Dermis blood vessel endothelial cell (primary cell): ENCODE measurements around the gene INF2. TPM values are rescaled to one million over a fixed set of nuclear protein-coding genes. Genes with fewer than 3 reads are reported as not detected.
"Not testable (repeated sequence)": the region's sequence is repeated elsewhere in the genome, so short reads cannot be mapped to it uniquely, and the experiment has no call there.

Experiments used
- DNase-seq: peaks from one replicate; pipeline ENCODE4 v3.0.0; 2010
- total RNA-seq: library from RNA; depleted of rRNA; stranded (reverse); fragments of >200 nt; gene quantifications from 2 replicates; pipeline ENCODE4 v1.2.3, GENCODE V29; 2014

Gene INF2
- total RNA-seq, 1 donor from 2014 or later = 53.6 TPM

DNA sequence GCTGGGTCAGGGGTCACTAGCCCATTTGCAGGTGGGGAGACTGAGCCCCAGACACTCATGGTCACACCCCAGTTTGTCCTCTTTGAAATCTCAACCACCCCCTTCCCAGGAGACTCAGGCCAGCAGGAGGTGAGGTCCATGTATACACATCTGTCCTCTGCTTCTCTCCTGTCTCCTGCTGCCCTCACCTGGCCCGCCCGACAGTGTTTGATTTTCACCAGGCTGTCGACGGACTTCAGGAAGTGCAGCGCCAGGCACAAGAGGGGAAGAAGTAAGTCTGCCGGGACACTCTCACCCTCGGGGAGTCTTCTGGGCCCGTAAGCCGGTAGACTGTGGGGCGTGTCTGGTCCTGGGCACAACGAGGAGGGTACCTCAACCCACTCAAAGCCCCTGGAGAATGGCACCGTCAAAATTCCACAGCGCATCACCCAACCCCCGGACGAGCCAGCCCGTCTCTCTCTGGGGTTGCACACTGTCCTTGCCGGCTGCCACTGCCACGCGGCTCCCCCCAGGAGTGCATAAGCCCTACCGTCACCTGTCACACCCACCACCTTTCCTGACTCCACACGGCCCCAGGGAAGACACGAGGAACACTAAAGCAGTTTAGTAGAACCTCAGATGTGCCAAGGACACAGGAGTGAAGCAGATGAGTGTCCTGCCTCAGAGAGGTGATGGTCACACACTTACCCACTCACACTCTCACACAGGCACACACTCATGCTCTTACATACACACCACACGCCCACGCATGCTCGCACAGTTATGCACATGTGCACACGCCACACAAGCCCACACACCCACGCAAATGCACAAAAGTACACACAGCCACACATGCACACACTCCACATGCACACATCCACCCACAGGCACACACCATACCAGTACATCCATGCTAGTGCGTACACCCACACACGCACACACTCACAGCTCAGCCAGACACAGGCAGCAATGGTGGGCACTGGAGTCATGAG is 50.4 kb downstream of the INF2 start:
- no peak for DNase-seq

DNA sequence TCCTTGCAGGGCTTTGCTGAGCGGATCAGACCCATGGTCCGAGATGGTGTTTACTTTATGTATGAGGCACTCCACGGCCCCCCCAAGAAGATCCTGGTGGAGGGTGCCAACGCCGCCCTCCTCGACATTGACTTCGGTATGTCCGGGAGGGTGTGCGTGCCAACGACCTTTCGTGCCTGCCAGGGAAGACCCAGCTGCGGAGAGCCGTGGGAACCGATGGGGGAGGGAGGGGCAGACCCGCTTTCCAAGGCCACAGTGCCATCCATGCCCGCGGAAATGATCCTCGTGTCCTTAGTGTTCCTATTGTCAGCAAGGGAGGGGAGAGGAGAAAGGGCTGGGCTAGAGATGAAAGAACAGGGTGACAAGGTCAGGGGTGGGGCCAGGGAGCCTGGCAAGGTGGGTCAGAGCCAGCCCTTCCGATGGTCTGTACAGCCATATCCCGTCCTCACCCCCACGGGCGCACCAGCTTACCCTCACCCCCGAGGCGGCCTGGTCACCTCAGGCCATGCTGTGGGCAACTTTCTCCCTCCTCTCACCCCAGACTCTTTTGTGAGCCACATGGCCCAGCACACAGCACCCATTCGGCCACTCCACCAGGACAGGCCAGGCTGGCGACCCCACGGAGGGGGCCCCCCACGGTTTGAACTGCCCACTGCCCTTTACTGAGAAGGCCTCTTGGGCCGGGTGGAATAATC is 51.8 kb downstream of the INF2 start:
- DNase-seq = no peak

DNA sequence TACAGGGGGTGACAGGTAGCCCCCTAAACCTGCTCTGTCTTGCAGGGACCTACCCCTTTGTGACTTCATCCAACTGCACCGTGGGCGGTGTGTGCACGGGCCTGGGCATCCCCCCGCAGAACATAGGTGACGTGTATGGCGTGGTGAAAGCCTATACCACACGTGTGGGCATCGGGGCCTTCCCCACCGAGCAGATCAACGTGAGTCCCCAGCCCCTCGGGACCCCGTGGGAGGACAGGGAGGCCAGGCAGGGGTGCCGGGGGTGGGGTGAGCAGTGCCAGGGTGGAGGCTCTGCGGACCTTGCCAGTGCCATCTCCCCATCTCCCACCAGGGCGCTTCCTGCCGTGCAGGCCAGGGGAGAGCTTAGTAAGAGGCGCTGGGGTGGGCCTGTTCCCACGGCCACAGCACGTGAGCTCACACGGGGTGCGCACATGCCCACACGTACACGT is 52.4 kb downstream of the INF2 start:
- no peak for DNase-seq

DNA sequence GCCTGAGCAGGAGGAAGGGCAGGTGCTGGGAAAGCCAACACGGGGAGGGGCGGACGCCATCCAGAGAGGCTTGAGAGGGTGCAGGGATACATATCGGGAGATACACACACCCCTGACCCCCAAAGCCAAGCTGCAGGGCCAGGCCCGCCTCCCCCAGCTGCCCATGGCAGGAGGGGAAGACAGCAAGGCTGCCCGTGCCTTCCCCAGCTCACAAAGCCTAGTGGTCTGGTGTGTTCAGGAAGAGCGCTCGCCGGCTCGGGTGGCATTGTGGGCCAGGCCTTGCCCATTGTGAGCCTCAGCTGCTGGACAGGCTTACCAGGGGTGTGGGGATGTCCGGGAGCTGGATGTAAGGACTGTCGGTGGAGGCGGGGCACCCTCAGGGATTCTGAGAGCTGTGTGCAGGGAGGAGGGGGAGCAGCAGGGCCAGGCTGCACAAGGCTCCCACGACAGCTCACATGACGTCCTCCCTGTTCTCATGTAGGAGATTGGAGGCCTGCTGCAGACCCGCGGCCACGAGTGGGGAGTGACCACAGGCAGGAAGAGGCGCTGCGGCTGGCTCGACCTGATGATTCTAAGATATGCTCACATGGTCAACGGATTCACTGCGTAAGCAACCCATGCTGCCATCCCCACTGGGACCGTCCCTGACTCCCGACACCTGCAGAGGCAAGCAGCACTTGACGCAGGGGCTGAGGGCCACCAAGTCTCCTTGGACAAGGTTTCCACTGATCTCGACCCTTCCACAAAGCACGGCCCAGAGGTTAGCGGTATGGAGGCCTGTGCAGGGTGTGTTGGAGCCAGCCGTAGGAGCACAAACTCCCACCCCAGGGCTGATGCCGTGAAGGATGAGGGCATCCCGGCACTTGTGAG is 53.4 kb downstream of the INF2 start:
- DNase-seq = no peak

DNA sequence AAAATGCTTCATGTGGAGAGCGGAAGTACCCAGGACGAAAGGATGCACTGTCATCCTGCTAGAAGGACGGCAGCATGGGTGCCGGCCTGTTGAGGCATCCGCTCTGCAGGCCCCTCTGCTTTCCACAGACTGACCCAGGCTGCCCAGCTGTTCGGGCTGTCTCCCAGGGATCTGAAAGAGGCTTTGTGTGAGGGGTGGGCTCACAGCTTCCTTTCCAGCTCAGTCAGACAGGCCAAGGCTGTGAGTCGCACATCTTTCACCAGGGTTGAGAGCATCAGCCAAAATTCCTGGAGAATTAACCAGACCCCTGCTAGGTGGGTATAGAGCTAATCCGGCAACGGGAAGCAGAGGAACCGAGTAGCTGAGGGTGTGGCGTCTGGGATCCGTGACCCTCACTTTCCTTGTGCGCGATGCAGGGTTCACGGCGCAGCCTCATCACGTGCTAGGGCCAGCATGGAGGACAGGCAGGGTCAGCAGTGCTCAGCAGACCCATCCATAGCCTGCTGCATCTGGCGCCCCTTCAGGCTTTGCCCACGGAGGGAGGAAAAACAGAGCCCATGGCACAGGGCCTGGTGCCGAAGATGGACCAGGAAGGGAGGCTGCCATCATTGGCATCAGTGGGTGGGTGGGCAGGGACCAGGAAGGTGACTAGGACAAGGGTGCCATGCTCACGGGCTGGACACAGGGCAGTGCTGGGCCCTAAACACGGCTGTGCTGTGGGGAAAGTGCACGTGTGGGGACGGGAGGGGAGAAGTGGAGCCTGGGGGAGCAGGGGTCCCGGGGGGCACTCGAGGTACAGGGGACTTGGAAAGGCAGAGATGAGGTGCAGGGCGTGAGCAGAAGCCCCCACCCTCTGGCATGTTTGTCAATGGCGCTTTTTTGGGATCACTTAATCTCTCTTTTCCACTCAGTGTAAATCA is 54.3 kb downstream of the INF2 start:
- no peak for DNase-seq

DNA sequence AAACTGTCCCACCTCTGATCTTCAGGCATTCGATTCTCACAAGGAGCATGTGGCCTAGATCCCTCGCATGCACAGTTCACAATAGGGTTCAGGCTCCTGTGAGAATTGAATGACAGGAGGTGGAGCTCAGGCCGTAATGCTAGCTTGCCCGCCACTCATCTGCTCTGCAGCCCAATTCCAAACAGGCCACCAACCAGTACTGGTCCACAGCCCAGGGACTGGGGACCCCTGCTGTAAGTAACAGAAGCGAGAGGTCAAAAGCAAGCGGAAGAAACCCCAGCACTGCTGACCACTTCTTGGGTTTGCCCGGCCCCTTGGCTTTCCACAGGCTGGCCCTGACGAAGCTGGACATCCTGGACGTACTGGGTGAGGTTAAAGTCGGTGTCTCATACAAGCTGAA is 55.1 kb downstream of the INF2 start:
- DNase-seq = no peak

DNA sequence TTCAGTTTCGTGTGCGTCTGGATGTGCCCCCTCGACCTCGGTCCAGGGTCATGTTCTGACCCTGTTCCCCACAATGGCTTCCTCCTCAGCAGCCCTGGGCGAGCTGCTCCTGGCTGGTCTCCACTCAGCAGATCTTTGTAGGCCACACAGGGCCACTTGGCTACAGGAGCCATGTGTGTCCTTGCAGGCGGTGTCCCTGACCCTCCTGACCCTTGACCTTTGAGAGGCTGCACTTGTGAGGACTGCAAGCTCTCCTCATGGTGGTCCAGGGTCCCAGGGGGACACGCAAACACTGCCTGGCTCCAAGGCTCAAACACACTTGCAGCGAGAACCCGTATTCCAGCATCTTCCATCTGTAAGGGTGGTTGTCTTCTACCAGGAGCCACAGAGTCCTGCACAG is 56.0 kb downstream of the INF2 start:
- DNase-seq = no peak

DNA sequence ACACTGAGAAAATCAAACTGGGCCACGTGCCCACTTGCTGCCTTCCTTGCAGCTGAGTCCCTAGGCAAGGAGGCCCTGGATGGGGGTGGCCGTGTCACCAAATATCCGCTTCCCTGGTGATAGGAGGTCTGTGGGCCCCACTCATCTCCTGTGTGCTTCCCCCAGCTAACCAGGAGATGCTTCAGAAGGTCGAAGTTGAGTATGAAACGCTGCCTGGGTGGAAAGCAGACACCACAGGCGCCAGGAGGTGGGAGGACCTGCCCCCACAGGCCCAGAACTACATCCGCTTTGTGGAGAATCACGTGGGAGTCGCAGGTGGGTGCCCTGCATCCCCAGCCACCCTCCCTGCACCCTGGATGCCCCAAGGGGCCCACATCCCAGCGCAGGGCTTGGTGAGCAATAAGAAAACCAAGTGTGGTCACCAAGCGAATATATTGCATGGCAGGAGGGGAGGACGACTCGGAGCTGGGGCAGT is 56.7 kb downstream of the INF2 start:
- DNase-seq = no peak

DNA sequence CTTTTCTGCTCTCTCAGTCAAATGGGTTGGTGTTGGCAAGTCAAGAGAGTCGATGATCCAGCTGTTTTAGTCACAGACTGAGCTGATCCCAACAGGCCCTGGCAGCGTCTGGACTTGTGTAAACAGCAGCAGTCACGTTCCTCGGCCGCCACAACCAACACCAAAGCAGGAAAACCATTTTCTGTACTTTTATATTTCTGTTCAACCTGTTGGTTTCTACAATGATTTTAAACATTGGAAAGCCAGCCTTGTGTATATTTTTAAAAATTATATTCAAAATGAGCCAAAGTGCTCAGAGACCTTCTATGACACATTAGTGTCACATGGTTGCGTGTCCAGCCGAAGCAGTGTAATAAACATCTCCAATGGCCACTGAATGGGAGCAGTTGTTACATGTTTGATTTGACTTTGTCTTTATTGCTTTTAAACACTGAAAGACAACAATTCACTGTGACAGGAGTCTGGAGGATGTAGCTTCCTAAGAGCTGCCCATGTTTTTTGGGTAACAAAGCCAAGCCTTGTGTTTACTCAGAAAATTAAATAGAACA is 57.6 kb downstream of the INF2 start:
- DNase-seq = no peak

DNA sequence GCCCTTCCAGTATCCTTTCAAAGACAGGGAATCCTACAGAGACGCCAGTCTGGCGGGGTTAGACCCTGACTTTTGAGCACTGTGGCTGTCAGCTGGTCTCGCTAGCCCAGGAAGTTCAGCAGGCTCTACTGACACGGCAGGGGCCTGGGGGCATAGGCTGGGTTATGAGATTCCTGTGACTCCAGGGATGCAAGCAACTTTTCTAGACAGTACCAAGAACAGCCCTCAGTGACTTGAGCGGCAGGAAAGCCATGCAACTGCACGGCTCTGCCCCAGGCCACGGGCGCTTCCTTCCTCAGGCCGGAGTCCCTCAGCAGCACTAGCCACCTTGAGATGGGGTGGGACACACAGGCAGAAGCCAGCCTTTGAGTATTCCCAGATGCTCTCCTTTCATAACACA is 58.5 kb downstream of the INF2 start:
- no peak for DNase-seq

DNA sequence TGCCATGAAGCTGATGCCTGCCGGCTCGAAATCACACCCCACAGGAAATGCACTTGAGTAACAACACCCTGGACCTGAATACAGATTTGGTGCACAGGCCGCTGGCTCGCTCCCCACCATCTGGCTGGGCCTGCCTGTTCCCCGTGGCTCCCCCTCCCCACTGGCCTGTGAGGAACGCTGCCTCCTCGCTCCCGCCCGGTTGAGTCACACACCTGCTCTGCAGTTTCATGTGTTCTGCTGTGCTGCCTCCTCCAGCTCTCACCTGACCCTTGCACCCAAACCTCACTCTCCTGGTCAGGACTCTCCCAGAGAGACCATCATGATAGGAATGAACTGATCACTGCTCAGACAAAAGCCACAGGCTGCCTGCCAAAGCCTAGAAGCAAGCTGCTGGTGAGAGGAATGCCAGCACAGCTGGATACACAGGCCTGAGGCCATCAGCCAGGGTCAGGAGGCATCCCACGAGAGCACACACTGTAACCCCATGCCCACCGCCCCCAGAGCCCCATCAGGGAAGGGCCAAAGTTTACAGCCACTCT is 59.8 kb downstream of the INF2 start:
- no peak for DNase-seq

DNA sequence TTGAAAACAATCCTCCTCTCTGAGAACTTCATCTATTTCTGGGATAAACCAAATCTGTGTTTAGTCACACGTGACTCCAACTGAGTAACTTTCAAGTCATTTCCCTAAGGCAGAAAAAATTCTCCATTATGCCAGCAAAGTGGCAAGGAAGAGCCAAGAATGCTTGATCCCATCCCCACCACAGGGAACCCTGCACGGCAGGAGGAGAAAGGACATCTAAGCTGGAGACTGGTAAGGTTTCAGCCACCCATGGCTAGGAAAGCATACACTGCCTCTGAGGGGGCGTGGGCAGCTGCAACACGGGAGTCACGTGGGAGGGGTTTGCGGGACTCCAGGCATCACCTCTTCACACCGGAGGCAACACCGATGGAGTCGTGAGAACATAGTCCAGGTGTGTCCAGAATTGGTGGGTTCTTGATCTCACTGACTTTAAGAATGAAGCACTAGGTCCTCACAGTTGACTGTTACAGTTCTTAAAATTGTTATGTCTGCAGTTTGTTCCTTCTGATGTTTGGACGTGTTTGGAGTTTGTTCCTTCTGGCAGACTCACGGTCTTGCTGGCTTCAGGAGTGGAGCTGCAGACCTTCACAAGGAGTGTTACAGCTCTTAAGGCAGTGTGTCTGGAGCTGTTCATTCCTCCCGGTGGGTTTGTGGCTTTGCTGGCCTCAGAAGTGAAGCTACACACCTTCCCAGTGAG is 60.8 kb downstream of the INF2 start:
- no peak for DNase-seq

DNA sequence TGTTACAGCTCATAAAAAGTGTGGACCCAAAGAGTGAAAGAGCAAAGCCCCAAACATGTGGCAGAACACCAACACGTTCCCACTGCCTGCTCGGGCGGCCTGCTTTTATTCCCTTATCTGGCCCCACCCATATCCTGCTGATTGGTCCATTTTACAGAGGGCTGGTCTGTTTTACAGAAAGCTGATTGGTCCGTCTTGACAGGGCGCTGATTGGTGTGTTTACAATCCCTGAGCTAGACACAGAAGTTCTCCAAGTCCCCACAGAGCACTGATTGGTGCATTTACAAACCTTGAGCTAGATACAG is 61.3 kb downstream of the INF2 start:
- not testable (repeated sequence) for DNase-seq

DNA sequence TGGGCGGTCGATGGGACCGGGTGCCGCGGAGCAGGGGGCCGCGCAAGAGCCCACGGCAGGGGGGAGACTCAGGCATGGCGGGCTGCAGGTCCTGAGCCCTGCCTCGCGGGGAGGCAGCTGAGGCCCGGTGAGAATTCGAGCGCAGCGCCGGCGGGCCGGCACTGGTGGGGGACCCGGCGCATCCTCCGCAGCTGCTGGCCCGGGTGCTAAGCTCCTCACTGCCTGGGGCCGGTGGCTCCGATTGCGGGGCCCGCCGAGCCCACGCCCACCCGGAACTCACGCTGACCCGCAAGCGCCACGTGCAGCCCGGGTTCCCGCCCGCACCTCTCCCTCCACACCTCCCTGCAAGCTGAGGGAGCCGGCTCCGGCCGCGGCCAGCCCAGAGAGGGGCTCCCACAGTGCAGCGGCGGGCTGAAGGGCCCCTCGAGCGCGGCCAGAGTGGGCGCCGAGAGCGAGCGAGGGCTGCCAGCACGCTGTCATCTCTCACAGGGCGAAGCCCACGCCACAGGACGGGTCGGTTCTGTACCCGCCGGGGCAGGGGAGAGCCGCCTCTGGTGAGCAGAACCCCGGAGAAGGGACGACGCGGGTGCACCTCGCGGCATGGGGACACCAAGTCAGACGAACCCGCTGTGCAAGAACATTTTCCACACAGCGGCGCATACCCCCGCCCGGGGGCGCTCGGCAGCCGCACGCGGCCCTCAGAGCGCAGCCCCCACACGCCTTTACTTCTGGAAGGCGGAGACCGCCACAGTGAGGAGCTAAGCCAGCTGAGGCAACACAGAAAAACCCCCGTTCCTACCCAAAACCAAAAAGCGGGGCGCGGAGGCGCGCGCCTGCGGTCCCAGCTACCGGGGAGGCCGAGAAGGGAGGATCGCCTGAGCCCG is 62.4 kb downstream of the INF2 start:
- no peak for DNase-seq

DNA sequence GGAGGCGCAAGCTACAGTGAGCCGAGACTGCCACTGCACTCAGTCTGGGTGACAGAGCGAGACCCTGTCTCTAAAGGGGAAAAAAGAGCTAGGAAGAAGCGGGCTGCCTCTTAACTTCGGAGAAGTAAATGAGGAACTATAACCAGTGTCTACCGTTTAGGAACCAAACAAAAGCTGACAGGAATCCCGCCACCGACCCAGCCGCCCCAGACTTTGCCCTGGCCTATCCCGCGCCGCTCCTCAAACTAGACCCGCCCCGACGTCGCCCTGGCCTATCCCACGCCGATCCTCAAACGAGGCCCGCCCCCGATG is 63.0 kb downstream of the INF2 start:
- DNase-seq = no peak

DNA sequence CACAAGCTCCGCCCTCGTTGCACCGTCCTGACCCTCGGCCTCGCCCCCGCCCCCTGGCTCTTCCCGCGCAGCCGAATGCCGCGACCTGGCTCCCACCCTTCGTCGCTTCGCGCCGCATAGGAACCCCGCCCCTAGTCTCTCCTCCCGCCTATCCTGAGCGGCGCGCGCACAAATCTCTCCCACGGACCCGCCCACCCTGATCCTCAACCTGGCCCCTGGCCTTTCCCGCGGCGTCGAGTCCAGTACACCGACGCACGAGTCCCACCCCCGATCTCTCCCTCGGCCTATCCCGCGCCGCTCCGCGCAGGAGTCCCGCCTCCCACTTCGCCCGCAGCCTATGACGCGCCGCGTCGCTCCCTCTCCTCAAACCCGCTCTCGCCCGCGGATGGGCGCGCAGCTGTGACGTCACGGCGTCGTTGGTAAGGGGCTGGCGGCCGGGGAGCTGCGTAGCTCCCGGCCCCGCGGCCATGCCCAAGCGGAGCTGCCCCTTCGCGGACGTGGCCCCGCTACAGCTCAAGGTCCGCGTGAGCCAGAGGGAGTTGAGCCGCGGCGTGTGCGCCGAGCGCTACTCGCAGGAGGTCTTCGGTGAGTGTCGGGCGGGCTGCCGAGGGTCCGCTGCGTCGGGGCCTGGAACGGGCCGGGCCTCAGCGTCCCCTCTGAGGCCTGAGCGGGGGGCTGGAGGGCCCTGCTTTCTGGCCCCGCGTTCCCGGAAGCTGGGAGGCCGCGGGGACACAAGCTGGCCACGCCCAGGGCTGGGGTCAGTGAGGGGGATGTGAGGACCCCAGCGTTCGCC is 63.5 kb downstream of the INF2 start, which contains the start of gene SIVA1:
SIVA1 (plus strand) TSS at position 413 of the 793 bp plus-strand sequence; CDS start at position 468, 55 bp downstream.
- peak; percentile 100 for DNase-seq

DNA sequence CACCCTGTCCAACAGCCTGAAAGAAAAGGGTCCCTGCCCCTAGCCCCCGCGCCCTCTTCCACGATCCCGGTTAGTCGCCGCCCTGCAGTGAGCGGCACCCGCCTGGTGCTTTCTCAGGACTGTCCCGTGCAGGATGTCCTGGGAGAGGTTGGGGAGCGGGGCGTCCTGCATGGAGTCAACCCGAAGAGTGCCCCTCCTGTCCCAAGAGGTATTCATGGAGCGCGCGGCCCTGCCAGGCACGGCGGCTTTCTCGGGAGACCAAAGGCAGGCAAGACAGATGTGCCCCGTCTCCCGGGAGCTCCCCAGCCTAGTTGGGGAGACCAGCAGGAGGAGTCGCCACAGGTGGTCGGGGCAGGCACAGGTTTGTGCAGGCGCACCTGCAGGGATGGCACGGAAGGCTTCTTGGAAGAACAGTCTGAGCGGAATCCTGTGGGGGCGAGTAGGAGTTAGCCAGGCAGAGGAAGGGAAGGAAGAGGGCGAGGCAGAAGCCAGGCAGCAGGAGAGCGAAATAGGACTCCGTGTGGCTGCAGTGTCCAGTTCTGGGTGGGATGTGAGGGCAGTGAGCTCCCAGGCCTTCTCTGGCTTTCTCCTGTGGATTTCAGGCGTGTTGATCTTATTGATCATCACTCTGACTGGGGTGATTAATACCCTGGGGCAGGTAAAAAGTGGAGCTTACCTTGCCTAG is 64.3 kb downstream of the INF2 start:
- DNase-seq = peak; percentile 42
